AG04450 (cell line): ENCODE measurements around the gene UBFD1. TPM values are rescaled to one million over a fixed set of nuclear protein-coding genes. Genes with fewer than 3 reads are reported as not detected.

Source experiments
- CTCF ChIA-PET: fragments of 300-600, 350-600 bp; formaldehyde crosslinking; extraction: SDS; loops from one replicate; lab custom pipeline; 2022; ENCODE audit warnings: antibody characterized with exemption, inconsistent platforms; lab: Charles Lee
- POLR2A ChIA-PET: fragments of 350-600 bp; formaldehyde crosslinking; extraction: SDS; loops from one replicate; lab custom pipeline; 2021; ENCODE audit warnings: antibody characterized with exemption, inconsistent platforms; lab: Yijun Ruan, JAX
- DNase-seq: peaks from one replicate; pipeline ENCODE4 v3.0.0-alpha.2; 2011; ENCODE audit warnings: low read depth, low spot score
- H3K27ac ChIP-seq: one replicate; pipeline ENCODE4 v1.5.1; 2012; ENCODE audit warnings: low read depth, low read length, control low read depth
- H3K27me3 ChIP-seq: one replicate; pipeline ENCODE4 v1.6.0; 2012; ENCODE audit warnings: low read length; ENCODE audit not compliant: control insufficient read depth, insufficient read depth
- H3K4me3 ChIP-seq: 2 replicates; pipeline ENCODE4 v1.5.1; 2011; ENCODE audit warnings: mild to moderate bottlenecking, low read depth, low read length, control low read depth
- H3K9me3 ChIP-seq: 2 replicates; pipeline ENCODE4 v1.5.1; 2012; ENCODE audit warnings: low read length; ENCODE audit not compliant: control insufficient read depth, insufficient read depth
- polyA plus RNA-seq: library from polyadenylated mRNA; depleted of rRNA; stranded (reverse); fragments of >200 nt; gene quantifications from 2 replicates; pipeline ENCODE4 v1.2.3, GENCODE V29; 2011
- TF ChIP-seq, protein P1 (sequence below): IDR thresholded peaks from 2 replicates; pipeline ENCODE4 v1.5.1; 2011; ENCODE audit warnings: low read depth, low read length, control low read depth, inconsistent platforms

UBFD1 gene
- polyA plus RNA-seq, 1 experiment = 101 TPM

GRCh38 chr16:23521037-23521743 lies 36.3 kb upstream of the UBFD1 start:
- H3K27ac ChIP-seq = no peak overlapping the region
- H3K4me3 ChIP-seq = no peak overlapping the region
- no peak for DNase-seq
- no peaks in the 10 kb centered on the region for H3K9me3 ChIP-seq
- no peaks in the 10 kb centered on the region for H3K27me3 ChIP-seq
- POLR2A ChIA-PET = interaction anchor here (0.9 kb wide), 1 partner anchor 16 kb away, joined by 3 read pairs; no protein-coding TSS in a partner anchor
- TF ChIP-seq, protein P1, sequence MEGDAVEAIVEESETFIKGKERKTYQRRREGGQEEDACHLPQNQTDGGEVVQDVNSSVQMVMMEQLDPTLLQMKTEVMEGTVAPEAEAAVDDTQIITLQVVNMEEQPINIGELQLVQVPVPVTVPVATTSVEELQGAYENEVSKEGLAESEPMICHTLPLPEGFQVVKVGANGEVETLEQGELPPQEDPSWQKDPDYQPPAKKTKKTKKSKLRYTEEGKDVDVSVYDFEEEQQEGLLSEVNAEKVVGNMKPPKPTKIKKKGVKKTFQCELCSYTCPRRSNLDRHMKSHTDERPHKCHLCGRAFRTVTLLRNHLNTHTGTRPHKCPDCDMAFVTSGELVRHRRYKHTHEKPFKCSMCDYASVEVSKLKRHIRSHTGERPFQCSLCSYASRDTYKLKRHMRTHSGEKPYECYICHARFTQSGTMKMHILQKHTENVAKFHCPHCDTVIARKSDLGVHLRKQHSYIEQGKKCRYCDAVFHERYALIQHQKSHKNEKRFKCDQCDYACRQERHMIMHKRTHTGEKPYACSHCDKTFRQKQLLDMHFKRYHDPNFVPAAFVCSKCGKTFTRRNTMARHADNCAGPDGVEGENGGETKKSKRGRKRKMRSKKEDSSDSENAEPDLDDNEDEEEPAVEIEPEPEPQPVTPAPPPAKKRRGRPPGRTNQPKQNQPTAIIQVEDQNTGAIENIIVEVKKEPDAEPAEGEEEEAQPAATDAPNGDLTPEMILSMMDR = no peak
- CTCF ChIA-PET = no interaction called here

- DNase-seq = no peak
- TF ChIP-seq, protein P1 = no peak
- POLR2A ChIA-PET = interaction anchor here (0.9 kb wide), 1 partner anchor 17 kb away, joined by 3 read pairs; no protein-coding TSS in a partner anchor
- Histone ChIP-seq H3K27me3 (no peaks in the 10 kb centered on the region), H3K27ac (no peak overlapping the region), H3K4me3 (no peak overlapping the region), H3K9me3 (no peaks in the 10 kb centered on the region)
- CTCF ChIA-PET = no interaction called here
These were observed 35.6 kb upstream of the UBFD1 start for GRCh38 chr16:23521965-23522364.

DNA sequence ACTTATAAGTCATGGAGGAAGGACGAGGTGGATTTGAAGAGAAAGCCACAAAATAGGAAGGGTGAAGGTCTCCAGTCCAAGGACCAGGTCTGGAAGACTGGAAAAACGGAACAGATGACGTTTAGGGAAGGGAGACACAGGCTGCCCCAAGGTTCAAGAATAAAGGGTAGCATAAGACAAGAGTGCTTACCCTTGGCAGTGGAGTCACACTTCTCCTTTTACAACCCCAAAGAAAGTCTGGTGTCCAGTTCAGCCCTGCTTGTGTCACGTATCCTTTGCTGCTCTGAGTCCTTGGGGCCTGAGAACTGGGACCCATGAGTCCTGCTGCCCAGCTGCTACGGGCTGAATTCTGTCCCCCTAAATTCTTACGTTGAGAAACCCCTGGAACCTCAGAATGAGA lies 34.2 kb upstream of the UBFD1 start:
- ChIA-PET CTCF (no interaction called here), POLR2A (no interaction called here)
- Histone ChIP-seq H3K27ac (no peak overlapping the region), H3K27me3 (no peaks in the 10 kb centered on the region), H3K4me3 (no peak overlapping the region), H3K9me3 (no peaks in the 10 kb centered on the region)
- no peak for DNase-seq
- TF ChIP-seq, protein P1 = no peak

GRCh38 chr16:23523876-23524385 lies 33.6 kb upstream of the UBFD1 start:
- no peak for DNase-seq
- ChIA-PET POLR2A (no interaction called here), CTCF (no interaction called here)
- H3K27ac ChIP-seq = no peak overlapping the region
- no peak overlapping the region for H3K4me3 ChIP-seq
- TF ChIP-seq, protein P1 = no peak
- H3K9me3 ChIP-seq = no peaks in the 10 kb centered on the region
- no peaks in the 10 kb centered on the region for H3K27me3 ChIP-seq

DNA sequence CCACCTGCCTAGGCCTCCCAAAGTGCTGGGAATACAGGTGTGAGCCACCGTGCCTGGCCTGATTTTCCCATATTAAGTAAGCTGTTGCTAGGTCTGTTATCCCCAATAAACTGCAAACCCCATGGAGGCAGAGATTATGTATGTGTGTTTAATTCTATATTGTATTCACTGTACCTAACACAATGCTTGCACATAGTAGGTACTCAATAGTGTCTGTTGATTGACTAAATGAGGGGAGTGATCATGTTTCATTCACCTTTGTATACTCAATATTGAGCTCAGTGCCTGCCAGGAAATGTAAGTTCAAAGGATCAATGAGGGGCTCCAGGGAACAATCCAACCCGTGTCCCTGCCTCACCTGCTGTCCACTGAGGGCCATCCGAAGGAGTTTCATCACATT lies 32.6 kb upstream of the UBFD1 start:
- ChIA-PET POLR2A (no interaction called here), CTCF (no interaction called here)
- Histone ChIP-seq H3K27me3 (no peaks in the 10 kb centered on the region), H3K27ac (no peak overlapping the region), H3K4me3 (no peak overlapping the region), H3K9me3 (no peaks in the 10 kb centered on the region)
- no peak for DNase-seq
- TF ChIP-seq, protein P1 = no peak
